HG02798 (cell line): Measurements from ENCODE around the gene OOSP4B.
"Not testable (repeated sequence)": the region's sequence is repeated elsewhere in the genome, so short reads cannot be mapped to it uniquely, and the experiment has no call there.

ENCODE experiments used
- ATAC-seq: cut with Tn5 transposase; IDR thresholded peaks from one replicate; pipeline ENCODE4 v1.9.1; 2021; ENCODE audit warnings: mild to moderate bottlenecking; ENCODE audit not compliant: unreplicated experiment, poor library complexity

Gene OOSP4B

GRCh38 chr11:60059052-60059451, 42.1 kb downstream of the OOSP4B start:
- ATAC-seq = no peak

- no peak for ATAC-seq
Observed at GRCh38 chr11:60059521-60060240, 42.7 kb downstream of the OOSP4B start.

DNA sequence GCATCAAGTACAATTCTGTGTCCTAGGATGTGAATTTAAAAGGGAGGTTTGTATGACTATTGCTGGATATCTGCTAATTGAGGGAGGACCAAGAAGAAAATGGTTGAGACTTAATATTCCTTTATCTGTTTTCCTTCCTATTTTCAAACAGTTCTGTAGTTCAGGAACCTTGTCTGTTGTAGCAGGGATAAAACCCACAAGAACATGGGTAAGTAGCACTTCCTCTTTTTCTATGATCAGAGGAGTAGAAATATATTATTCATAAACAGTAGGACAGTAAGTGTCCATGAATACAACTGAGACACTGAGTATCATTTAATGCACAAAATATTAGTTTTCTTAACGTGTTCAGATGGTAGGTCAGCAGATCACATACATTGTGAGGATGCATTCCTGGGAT, 47.1 kb downstream of the OOSP4B start:
- ATAC-seq = no peak

GRCh38 chr11:60065801-60066200, 48.8 kb downstream of the OOSP4B start:
- ATAC-seq = no peak

- ATAC-seq = no peak
Observed at GRCh38 chr11:60069450-60069849, 52.5 kb downstream of the OOSP4B start.

DNA sequence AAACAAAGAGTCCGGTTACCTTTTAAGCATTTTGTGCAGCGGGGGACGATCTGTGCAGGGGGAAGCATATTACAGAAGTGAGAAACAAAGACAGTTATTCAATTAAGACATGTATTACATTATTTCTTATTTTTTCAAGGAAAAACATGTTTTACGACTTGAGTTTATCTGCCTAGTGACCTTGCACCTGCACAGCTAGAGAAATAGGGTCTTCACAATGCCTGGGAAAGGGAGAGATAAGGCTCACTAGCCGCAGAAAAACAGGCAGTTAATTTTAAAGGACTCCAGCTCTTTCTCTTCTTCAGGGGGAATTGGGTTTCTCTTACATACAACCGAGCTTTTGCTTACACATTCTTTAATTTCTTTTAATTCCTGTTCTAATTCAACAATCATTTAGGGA, 54.7 kb downstream of the OOSP4B start:
- ATAC-seq = not testable (repeated sequence)

DNA sequence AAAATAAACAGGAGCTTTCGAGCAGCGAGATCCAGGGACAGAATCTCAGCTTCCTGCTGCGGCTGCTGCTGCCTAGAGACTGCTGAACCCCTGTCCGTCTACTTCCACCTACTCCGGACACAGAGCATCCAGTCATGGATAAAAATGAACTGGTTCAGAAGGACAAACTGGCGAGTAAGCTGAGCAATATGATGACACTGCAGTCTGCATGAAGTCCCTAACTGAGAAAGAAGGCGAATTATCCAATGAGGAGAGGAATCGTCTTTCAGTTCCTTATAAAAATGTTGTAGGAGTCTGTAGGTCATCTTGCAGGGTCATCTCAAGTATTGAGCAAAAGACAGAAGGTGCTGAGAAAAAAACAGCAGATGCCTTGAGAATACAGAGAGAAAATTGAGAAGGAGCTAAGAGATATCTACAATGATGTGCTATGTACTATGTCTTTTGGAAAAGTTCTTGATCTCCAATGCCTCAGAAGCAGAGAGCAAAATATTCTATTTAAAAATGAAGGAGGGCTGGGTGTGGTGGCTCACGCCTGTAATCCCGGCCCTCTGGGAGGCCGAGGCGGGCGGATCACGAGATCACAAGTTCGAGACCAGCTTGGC, 60.3 kb downstream of the OOSP4B start:
- no peak for ATAC-seq

DNA sequence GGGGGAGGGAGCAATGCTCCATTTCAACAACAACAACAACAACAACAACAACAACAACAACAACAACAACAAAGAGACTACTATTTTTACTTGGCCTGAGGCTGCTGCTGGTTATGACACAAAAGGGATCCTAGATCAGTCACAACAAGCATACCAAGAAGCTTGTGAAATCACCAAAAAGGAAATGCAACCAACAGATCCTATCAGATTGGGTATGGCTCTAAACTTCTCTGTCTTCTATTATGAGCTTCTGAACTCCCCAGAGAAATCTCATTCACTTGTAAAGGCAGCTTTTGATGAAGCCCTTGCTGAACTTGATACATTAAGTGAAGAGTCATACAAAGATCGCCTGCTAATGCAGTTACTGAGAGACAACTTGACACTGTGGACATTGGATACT, 61.0 kb downstream of the OOSP4B start:
- ATAC-seq = no peak

GRCh38 chr11:60078745-60079144, 61.8 kb downstream of the OOSP4B start:
- ATAC-seq = no peak

DNA sequence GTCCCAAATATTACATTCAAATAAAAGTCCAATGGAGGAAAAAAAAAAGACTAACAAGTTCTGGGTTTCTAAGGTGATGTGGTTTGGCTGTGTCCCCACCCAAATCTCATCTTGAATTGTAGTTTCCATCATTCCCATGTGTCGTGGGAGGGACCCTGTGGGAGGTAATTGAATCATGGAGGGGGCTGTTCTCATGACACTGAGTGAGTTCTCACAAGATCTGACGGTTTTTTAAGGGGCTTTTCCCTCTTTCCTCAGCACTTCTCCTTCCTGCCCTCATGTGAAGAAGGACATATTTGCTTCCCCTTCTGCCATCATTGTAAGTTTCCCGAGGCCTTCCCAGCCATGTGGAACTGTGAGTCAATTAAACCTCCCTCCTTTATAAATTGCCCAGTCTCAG, 63.6 kb downstream of the OOSP4B start:
- no peak for ATAC-seq
